NCI-H69 (cell line): Measurements from ENCODE around the gene HELQ.
"Not testable (repeated sequence)": the region's sequence is repeated elsewhere in the genome, so short reads cannot be mapped to it uniquely, and the experiment has no call there.

Experiments used
- DNase-seq: peaks from one replicate; lab custom pipeline; 2025; lab: John Stamatoyannopoulos, UW

Gene HELQ, protein sequence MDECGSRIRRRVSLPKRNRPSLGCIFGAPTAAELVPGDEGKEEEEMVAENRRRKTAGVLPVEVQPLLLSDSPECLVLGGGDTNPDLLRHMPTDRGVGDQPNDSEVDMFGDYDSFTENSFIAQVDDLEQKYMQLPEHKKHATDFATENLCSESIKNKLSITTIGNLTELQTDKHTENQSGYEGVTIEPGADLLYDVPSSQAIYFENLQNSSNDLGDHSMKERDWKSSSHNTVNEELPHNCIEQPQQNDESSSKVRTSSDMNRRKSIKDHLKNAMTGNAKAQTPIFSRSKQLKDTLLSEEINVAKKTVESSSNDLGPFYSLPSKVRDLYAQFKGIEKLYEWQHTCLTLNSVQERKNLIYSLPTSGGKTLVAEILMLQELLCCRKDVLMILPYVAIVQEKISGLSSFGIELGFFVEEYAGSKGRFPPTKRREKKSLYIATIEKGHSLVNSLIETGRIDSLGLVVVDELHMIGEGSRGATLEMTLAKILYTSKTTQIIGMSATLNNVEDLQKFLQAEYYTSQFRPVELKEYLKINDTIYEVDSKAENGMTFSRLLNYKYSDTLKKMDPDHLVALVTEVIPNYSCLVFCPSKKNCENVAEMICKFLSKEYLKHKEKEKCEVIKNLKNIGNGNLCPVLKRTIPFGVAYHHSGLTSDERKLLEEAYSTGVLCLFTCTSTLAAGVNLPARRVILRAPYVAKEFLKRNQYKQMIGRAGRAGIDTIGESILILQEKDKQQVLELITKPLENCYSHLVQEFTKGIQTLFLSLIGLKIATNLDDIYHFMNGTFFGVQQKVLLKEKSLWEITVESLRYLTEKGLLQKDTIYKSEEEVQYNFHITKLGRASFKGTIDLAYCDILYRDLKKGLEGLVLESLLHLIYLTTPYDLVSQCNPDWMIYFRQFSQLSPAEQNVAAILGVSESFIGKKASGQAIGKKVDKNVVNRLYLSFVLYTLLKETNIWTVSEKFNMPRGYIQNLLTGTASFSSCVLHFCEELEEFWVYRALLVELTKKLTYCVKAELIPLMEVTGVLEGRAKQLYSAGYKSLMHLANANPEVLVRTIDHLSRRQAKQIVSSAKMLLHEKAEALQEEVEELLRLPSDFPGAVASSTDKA

GRCh38 chr4:83455281-83456183 lies at the start of gene HELQ, which contains the start of gene MRPS18C:
Gene HELQ (minus strand): TSS chr4:83455823. CDS start chr4:83455693, 130 bp downstream.
Gene MRPS18C (plus strand): TSS chr4:83456058. CDS start chr4:83456078, 20 bp downstream.
- DNase-seq, result peak; percentile 97

GRCh38 chr4:83504996-83505395 lies 49.4 kb upstream of the HELQ start:
- no peak for DNase-seq

DNA sequence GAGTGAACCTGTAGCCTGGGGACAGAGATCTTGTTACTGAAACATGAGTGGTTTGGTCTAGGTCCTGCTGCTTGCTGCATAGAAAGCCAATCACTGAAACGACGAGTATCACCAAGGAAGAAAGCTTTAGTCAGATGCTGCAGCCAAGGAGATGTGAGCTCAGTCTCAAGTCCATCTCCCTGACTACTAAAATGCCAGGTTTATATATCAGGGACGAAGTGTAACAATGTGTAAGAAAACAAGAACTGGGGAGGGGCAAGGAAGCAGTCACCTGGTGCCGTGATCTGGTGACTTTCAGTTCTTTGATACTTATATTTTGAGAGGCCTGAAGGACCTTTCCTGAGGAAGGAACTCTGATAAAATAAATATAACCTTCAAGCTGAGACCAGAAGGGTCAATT lies 48.9 kb upstream of the HELQ start:
- no peak for DNase-seq

GRCh38 chr4:83503974-83504373 lies 48.4 kb upstream of the HELQ start:
- no peak for DNase-seq

- not testable (repeated sequence) for DNase-seq
These were observed 46.0 kb upstream of the HELQ start for GRCh38 chr4:83501671-83502070.

DNA sequence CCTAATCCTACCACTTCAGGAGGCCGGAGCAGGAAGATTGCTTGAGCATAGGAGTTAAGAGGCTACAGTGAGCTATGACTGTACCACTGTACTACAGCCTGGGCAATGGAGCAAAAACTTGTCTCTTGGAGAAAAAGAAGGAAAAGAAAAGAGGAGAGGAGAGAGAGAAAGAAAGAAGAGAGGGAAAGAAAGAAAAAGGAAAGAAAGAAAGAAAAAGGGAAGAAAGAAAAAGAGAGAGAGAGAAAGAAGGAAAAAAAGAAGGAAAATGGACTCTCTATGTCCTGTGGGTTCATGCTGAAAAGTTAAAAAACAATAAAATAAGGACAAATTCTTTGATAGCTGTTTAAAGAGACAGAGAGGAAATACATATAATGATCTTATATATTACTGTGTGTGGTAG lies 42.6 kb upstream of the HELQ start:
- DNase-seq, result no peak

DNA sequence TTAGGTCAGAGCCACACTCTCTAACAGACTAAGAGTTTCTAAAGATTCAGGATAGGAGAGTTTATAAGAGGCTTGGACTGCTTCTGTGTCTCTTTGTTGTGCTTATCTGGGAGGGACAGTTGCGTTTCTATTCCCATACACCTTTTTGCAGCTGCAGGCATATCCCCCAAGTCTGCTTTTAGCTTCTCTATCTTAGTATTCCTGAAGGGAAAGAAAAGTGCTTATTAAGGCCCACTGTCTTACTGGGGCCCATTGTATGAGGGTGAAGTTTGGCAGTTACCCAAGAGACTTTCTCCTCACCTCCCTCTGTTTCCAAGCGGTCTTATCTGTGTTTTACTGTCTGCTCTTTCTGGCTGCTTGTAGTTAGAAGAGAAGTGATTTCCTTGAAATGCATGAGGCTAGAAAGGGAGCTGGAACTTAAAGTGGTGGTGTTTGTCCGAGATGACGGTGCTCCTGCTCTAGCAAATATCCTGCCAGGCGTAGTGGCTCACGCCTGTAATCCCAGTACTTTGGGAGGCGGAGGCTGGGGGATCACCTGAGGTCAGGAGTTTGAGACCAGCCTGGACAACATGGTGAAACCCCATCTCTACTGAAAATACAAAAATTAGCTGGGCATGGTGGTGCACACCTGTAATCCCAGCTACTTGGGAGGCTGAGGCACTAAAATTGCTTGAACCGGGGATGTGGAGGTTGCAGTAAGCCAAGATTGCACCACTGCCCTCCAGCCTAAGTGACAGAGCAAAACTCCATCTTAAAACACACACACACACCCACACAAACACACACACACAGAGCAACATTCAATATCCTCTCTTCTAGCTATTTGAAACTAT lies 40.7 kb upstream of the HELQ start:
- not testable (repeated sequence) for DNase-seq

- DNase-seq, result peak; percentile 4
These were observed 35.3 kb upstream of the HELQ start for GRCh38 chr4:83490876-83491450.

GRCh38 chr4:83489711-83490326 lies 34.2 kb upstream of the HELQ start:
- DNase-seq, result no peak

DNA sequence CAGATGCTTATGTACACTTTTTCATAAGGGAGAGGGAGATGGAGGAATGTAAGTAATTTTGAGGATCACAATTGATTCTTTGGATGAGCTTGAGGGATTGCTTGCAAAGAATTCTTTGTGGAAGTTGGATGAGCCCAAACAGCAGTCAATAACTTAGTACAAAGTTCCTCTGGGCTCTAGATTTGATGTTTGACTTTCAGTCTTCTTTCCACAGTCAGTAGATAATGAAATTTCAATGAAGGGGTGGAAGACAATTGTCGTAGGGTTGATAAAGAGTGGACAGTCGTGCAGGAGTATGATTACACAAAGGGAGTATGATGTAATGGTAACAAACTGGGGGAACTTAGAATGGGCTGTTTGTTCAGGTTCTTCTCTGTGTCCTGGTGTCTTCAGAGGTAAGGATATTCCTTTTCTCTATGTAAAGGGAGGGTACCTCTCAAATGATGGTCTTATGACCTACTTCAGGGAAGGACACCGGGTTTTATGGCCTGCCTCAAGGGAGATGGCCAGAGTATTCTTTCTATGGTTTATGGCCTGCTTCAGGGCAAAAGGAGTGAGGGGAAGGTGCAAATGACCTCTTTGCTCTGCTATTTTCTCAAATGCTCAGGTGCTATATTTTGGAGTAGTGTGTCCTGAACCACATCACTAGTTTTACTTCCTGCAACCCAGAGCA lies 31.0 kb upstream of the HELQ start:
- DNase-seq, result no peak

GRCh38 chr4:83484500-83485461 lies 29.2 kb upstream of the HELQ start, which contains the start of gene ABRAXAS1:
Gene ABRAXAS1 (minus strand): TSS chr4:83485100. CDS start chr4:83485072, 28 bp downstream.
- peak; percentile 95 for DNase-seq

DNA sequence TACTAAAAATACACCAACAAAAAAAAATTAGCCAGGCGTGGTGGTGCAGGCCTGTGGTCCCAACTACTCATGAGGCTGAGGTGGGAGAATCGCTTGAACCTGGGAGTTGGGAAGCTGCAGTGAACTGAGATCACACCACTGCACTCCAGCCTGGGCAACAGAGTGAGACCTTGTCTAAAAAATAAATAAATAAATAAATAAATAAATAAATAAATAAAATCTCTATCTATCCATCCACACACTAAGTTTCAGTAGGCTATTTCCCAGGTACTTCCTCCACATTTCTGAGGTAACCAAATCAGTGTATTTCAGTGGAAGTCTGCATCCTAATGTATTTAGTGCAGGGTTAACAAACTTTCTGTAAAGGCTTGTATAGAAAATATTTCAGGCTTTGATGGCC lies 18.3 kb upstream of the HELQ start:
- no peak for DNase-seq

DNA sequence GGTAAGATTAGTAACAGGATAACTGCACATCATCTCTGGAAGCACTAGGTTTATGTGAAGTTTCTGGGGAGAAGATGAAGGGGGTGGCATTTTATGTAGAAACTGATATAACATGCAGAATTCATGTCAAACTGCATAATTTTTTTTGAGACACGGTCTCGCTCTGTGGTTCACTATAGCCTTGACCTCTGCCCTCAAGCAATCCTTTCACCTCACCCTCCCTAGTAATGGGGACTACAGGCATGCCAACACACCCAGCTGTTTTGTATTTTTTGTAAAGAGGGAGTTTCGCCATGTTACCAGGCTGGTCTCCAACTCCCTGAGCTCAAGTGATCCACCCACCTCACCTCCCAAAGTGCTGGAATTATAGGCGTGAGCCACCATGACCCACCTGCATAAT lies 17.8 kb upstream of the HELQ start:
- no peak for DNase-seq

DNA sequence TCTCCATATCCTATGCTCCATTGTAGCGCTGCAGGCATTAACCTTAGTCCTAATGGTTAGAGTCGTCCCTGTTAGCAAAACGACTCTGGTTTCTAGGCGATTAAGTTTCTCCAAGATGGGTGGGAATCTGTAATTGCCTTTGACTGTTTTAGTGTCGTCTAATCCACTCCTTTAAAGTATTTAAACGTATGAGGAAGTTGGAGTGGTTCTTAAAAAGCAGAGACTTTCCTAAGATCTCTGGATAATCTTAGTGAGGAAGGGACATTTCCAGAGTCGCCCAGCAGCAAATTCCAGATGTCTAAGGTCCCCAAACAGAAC lies 520 bp upstream of the HELQ start:
- DNase-seq, result no peak

DNA sequence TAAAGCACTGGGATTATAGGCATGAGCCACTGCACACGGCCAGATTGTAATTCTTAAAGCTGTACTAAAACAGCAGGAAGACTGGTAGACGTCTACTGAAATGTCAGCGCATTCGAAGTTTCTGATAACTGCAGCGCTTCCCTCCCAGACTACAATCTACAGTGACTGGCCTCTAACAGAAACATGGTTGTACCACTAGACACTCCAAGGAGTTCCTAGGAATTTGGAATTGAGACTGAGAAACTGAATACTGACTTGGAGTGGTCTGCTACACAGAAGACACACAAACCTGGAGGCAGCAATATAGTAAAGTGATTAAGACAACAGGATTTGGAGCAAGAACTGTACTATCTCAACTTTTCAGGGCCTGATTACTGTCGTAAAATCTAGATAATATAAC lies 937 bp downstream of the HELQ start:
- DNase-seq, result no peak

DNA sequence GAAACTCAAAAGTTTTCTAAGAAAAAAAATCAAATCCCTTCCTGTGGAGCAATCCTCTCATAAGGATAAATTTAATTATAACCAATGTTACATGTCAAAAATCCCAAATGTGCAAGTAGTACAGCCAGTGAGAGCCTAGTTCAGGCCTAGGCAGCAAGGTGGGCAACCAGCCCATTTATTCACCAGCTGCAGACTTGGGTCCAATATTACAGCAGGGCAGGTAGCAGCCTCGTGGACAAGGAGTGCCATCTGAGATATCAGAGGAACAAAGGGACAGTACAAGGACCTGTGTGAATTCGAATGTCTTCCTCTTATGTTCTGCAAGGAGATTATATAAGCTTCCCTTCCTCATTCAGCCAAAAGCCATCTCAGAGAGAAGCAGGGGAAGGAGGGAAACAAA lies 6.6 kb downstream of the HELQ start:
- DNase-seq, result no peak

DNA sequence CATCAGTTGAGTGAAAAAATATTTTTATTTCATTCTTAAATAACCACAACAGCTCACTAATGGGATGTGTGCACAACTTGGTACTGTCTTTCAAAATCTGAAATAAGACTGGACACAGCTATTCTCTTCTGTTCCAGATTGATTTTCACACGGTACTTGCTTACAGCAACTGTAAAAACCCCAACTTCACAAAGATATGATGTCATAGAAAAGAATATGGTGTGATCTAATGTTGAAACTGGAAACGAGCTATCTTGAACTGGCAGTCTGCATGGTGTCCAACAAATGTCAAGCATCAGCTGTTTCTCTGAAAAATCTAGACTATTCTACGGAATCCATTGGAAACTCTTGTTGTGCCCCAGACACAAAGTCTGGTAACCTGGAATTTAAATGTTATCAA lies 14.7 kb downstream of the HELQ start:
- no peak for DNase-seq
